CD4-positive, alpha-beta memory T cell (primary cell): Measurements from ENCODE around the gene KRT5. TPM values are rescaled to one million over a fixed set of nuclear protein-coding genes. Genes with fewer than 3 reads are reported as not detected.

Source experiments
- CTCF ChIA-PET: fragments of 350-600 bp; sonication (Branson Sonifier 250); formaldehyde crosslinking; loops from one replicate; lab custom pipeline; 2021; ENCODE audit warnings: inconsistent platforms; ENCODE audit not compliant: partially characterized antibody; lab: Charles Lee
- POLR2A ChIA-PET: fragments of 350-600 bp; sonication (Branson Sonifier 250); formaldehyde crosslinking; loops from one replicate; lab custom pipeline; 2021; ENCODE audit not compliant: partially characterized antibody; lab: Charles Lee
- DNase-seq, 5 donors: peaks; one replicate each; pipeline versions ENCODE4 v3.0.0 to v3.0.0-alpha.2; 2020 to 2022; ENCODE audit warnings: mixed read lengths in 1 of 5
- H3K27ac ChIP-seq: one replicate; pipeline ENCODE4 v1.7.0; 2013; ENCODE audit warnings: low read depth, low read length
- H3K27me3 ChIP-seq: 2 replicates; pipeline ENCODE4 v1.7.0; 2013; ENCODE audit warnings: mild to moderate bottlenecking, low read length, moderate library complexity; ENCODE audit not compliant: insufficient read depth
- H3K36me3 ChIP-seq: 2 replicates; pipeline ENCODE4 v1.7.0; 2013; ENCODE audit warnings: mild to moderate bottlenecking, low read length, moderate library complexity; ENCODE audit not compliant: insufficient read depth
- H3K4me1 ChIP-seq: 2 replicates; pipeline ENCODE4 v1.7.0; 2013; ENCODE audit warnings: mild to moderate bottlenecking, low read length, moderate library complexity; ENCODE audit not compliant: insufficient read depth
- H3K4me3 ChIP-seq, 2 donors: one replicate each; pipeline ENCODE4 v1.7.0; 2013; ENCODE audit warnings: low read length in 2 of 2, mild to moderate bottlenecking in 1 of 2
- H3K9me3 ChIP-seq, 2 donors: one replicate each; pipeline ENCODE4 v1.7.0; 2013; ENCODE audit warnings: low read length in 2 of 2, control low read depth in 1 of 2; ENCODE audit not compliant: control insufficient read depth in 1 of 2
- H3K27ac Mint-ChIP-seq, 7 donors: one replicate each; pipeline ENCODE4 v1.8.0; 2020 to 2021; ENCODE audit warnings: mixed read lengths in 7 of 7, mild to moderate bottlenecking in 6 of 7, inconsistent platforms in 3 of 7, moderate library complexity in 3 of 7
- H3K27me3 Mint-ChIP-seq, 2 donors: one replicate each; pipeline ENCODE4 v1.8.0; 2020 to 2021; ENCODE audit warnings: mixed read lengths in 2 of 2
- H3K36me3 Mint-ChIP-seq, 2 donors: one replicate each; pipeline ENCODE4 v1.8.0; 2020 to 2021; ENCODE audit warnings: mixed read lengths in 2 of 2, inconsistent platforms in 1 of 2, mild to moderate bottlenecking in 1 of 2
- H3K4me1 Mint-ChIP-seq, 4 donors: one replicate each; pipeline ENCODE4 v1.8.0; 2020 to 2021; ENCODE audit warnings: mixed read lengths in 4 of 4, mild to moderate bottlenecking in 1 of 4
- H3K4me3 Mint-ChIP-seq, 8 donors: one replicate each; pipeline ENCODE4 v1.8.0; 2020 to 2021; ENCODE audit warnings: mixed read lengths in 8 of 8, mild to moderate bottlenecking in 7 of 8, moderate library complexity in 6 of 8, inconsistent platforms in 3 of 8
- H3K9me3 Mint-ChIP-seq, 8 donors: one replicate each; pipeline ENCODE4 v1.8.0; 2020 to 2021; ENCODE audit warnings: mixed read lengths in 8 of 8, mild to moderate bottlenecking in 5 of 8, inconsistent platforms in 3 of 8, moderate library complexity in 1 of 8
- intact Hi-C: fragments of 100-400 bp; cut with micrococcal nuclease; formaldehyde crosslinking; loops from one replicate; pipeline ENCODE4 v1.15.1; 2023
- polyA plus RNA-seq, 2 donors: library from polyadenylated mRNA; unstranded; fragments of 300-500 nt; fragmentation: Illumina TruSeq; gene quantifications; one replicate each; pipeline ENCODE4 v1.2.3, GENCODE V29; 2021
- total RNA-seq, 2 experiments: library from RNA; stranded (reverse); gene quantifications; one replicate each; pipeline ENCODE4 v1.2.3, GENCODE V29; 2021

Gene KRT5
- total and polyA plus RNA-seq, 4 experiments from 2014 or later = not detected

DNA sequence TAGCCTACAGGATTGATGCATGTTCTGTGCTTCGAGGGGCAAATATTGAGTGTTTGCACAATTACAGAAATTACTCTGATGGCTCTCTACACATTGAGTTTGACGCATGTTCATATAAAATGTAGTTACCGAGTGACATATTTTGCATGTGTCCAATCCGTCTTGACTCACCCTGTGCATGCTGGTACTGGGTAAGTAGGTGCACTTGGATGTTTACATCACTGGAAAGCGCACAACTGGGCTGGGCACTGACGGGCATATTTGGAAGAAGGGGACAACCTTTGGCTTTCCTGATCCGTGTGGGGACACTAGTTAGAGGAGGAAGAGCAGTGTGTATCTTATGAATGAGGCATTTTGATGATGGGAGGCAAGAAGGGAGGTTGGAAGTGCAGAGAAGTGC is 22.2 kb downstream of the KRT5 start:
- Histone ChIP-seq H3K4me3 (no peak overlapping the region), H3K9me3 (no peaks in the 10 kb centered on the region), H3K27me3 (no peaks in the 10 kb centered on the region), H3K36me3 (no peaks in the 10 kb centered on the region), H3K27ac (no peak overlapping the region), H3K4me1 (no peaks in the 10 kb centered on the region)
- Mint-ChIP-seq H3K4me1 (no peaks in the 10 kb centered on the region), H3K4me3 (no peak overlapping the region), H3K9me3 (peaks cover 0 to 2% (median 0%) of the 10 kb centered on the region in 8 donors), H3K27me3 (peaks cover 16 to 27% of the 10 kb centered on the region in 2 donors), H3K27ac (no peak overlapping the region), H3K36me3 (no peaks in the 10 kb centered on the region)
- no peak for DNase-seq
- CTCF ChIA-PET = no interaction called here
- POLR2A ChIA-PET = no interaction called here
- intact Hi-C loops = no loop called here

DNA sequence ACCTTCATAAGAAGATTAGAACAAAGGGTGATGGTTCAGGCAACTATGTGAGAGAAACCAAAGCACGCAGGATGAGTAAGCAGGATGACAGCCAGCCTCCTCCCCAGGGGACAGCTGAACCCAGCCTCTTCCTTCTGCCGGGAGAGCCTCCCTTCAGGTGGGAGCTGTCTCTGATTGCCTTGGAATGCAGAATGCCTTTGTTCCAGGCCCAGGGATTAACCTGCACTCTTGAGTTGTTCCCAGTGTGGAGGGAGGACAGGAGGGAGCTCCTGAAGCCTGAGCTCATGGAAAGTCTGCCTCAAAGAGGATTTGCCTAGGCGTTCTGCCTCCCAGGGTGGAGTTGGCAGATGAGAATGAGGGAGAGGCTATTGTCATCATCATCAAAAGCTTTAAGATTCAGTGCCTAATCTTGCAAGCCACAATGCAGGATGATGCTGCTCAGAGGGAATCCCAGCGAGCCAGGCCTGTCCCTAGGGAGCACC is 23.6 kb downstream of the KRT5 start:
- H3K4me1 Mint-ChIP-seq = no peaks in the 10 kb centered on the region
- DNase-seq = no peak
- H3K4me3 ChIP-seq = no peak overlapping the region
- H3K9me3 Mint-ChIP-seq = peaks cover 0 to 2% (median 0%) of the 10 kb centered on the region in 8 donors
- H3K4me1 ChIP-seq = no peaks in the 10 kb centered on the region
- CTCF ChIA-PET = no interaction called here
- POLR2A ChIA-PET = no interaction called here
- no peaks in the 10 kb centered on the region for H3K36me3 Mint-ChIP-seq
- H3K27ac Mint-ChIP-seq = no peak overlapping the region
- peaks cover 19 to 32% of the 10 kb centered on the region in 2 donors for H3K27me3 Mint-ChIP-seq
- no peaks in the 10 kb centered on the region for H3K27me3 ChIP-seq
- intact Hi-C loops = no loop called here
- H3K4me3 Mint-ChIP-seq = no peak overlapping the region
- H3K9me3 ChIP-seq = no peaks in the 10 kb centered on the region
- no peaks in the 10 kb centered on the region for H3K36me3 ChIP-seq
- no peak overlapping the region for H3K27ac ChIP-seq

DNA sequence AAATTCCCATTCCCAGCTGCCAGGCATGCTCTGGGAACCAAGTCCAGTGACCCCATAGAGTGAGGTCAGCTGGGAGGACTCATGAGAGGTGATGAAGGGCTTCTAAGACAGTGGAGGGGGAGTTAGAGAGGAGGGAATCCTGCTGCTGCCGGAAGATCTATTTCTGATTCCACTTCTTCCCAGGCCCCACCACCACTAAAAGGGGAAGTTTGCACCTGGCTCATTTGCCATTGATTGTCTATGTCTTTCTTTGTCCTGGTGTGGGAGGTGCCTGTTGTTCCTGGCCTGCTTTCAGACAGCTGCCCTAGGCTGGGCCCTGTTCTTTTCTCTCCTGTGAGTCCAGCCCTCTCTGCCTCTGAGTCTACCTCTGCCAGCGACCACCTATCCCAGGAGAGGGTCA is 24.1 kb downstream of the KRT5 start:
- Mint-ChIP-seq H3K9me3 (peaks cover 0 to 2% (median 0%) of the 10 kb centered on the region in 8 donors), H3K36me3 (no peaks in the 10 kb centered on the region), H3K4me3 (no peak overlapping the region), H3K4me1 (no peaks in the 10 kb centered on the region), H3K27me3 (peaks cover 18 to 36% of the 10 kb centered on the region in 2 donors), H3K27ac (no peak overlapping the region)
- Histone ChIP-seq H3K27me3 (no peaks in the 10 kb centered on the region), H3K4me3 (no peak overlapping the region), H3K4me1 (no peaks in the 10 kb centered on the region), H3K9me3 (no peaks in the 10 kb centered on the region), H3K36me3 (no peaks in the 10 kb centered on the region), H3K27ac (no peak overlapping the region)
- ChIA-PET POLR2A (no interaction called here), CTCF (no interaction called here)
- intact Hi-C loops = no loop called here
- DNase-seq = no peak

DNA sequence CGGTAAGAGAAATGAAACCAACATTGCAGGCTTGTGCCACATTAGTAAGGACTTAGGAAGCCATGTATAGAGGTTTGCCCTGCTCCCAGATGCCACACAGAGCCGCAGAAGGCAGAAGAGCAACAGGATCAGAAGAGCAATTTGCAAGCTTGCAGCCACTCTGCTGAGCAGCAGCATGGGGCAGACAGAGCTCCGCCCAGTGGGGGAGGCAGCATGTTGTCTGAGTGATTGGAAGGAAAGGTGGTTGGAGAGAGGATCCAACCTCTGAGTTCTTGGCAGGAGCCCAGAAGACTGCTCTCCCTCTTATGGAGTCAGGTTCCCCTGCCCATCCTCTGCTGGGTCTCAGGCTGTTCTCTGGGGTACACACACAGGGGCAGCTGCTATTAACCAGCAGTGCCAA is 24.8 kb downstream of the KRT5 start:
- Histone ChIP-seq H3K27ac (no peak overlapping the region), H3K27me3 (no peaks in the 10 kb centered on the region), H3K4me1 (no peaks in the 10 kb centered on the region), H3K36me3 (no peaks in the 10 kb centered on the region), H3K9me3 (no peaks in the 10 kb centered on the region), H3K4me3 (no peak overlapping the region)
- H3K4me1 Mint-ChIP-seq = no peaks in the 10 kb centered on the region
- H3K27me3 Mint-ChIP-seq = peaks cover 21 to 39% of the 10 kb centered on the region in 2 donors
- no peaks in the 10 kb centered on the region for H3K9me3 Mint-ChIP-seq
- intact Hi-C loops = no loop called here
- no peak overlapping the region for H3K4me3 Mint-ChIP-seq
- POLR2A ChIA-PET = no interaction called here
- DNase-seq = no peak
- no peak overlapping the region for H3K27ac Mint-ChIP-seq
- CTCF ChIA-PET = no interaction called here
- H3K36me3 Mint-ChIP-seq = no peaks in the 10 kb centered on the region

DNA sequence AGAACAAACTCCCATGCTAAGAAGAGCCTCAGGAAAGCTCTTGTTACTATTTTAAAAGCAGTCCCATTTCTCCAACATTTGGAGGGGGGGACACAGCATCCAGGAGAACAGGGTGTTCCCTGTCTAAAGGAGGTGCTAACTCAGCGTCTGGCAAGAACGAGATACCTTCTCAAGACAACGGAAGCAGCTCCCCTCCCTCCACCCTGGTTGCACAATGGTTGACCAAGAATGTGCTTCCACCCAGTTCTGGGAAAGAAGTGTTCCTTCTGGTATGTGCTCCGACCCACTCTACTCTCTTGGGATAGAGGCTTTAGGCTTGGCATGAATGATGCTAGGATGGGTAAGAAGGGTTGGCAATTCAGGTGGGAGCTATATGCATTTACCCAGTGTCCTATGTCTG is 25.7 kb downstream of the KRT5 start:
- intact Hi-C loops = no loop called here
- Mint-ChIP-seq H3K27ac (no peak overlapping the region), H3K4me1 (no peaks in the 10 kb centered on the region), H3K36me3 (no peaks in the 10 kb centered on the region), H3K4me3 (no peak overlapping the region), H3K27me3 (peaks cover 21 to 39% of the 10 kb centered on the region in 2 donors), H3K9me3 (no peaks in the 10 kb centered on the region)
- ChIA-PET POLR2A (no interaction called here), CTCF (interaction anchor here (0.8 to 1.8 kb wide), 2 partner anchors 12 to 385 kb away, joined by 3 to 4 read pairs; no protein-coding TSS in a partner anchor)
- no peaks in the 10 kb centered on the region for H3K36me3 ChIP-seq
- H3K27ac ChIP-seq = no peak overlapping the region
- DNase-seq = no peak
- H3K4me1 ChIP-seq = no peaks in the 10 kb centered on the region
- H3K9me3 ChIP-seq = no peaks in the 10 kb centered on the region
- no peaks in the 10 kb centered on the region for H3K27me3 ChIP-seq
- H3K4me3 ChIP-seq = no peak overlapping the region

DNA sequence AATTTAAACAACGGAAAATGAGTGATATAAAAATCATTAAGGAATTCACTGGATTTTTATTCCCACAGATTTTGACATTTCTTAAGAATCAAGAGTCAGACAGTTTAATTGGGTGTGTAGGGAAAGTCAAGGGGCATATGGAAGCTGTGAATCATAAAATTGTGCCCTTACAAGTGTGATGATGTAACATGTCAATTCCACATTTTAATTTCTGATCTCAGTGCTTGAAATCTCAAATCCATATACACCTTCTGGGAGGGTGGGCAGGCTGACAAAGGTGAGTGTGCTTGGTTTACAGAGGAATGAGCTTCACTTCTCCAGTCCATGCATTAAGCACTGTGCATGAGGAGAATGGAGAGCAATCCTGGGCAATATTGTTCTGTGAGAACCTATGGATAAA is 26.1 kb downstream of the KRT5 start:
- DNase-seq = no peak
- no peaks in the 10 kb centered on the region for H3K9me3 ChIP-seq
- H3K27ac ChIP-seq = no peak overlapping the region
- no peaks in the 10 kb centered on the region for H3K36me3 ChIP-seq
- ChIA-PET POLR2A (no interaction called here), CTCF (interaction anchor here (0.6 to 1.8 kb wide), 3 partner anchors 12 to 385 kb away, joined by 3 to 5 read pairs (median 4); no protein-coding TSS in a partner anchor)
- Mint-ChIP-seq H3K4me1 (no peaks in the 10 kb centered on the region), H3K4me3 (no peak overlapping the region), H3K36me3 (no peaks in the 10 kb centered on the region), H3K9me3 (no peaks in the 10 kb centered on the region), H3K27ac (no peak overlapping the region), H3K27me3 (peaks cover 21 to 39% of the 10 kb centered on the region in 2 donors)
- no peaks in the 10 kb centered on the region for H3K4me1 ChIP-seq
- intact Hi-C loops = no loop called here
- no peaks in the 10 kb centered on the region for H3K27me3 ChIP-seq
- no peak overlapping the region for H3K4me3 ChIP-seq

DNA sequence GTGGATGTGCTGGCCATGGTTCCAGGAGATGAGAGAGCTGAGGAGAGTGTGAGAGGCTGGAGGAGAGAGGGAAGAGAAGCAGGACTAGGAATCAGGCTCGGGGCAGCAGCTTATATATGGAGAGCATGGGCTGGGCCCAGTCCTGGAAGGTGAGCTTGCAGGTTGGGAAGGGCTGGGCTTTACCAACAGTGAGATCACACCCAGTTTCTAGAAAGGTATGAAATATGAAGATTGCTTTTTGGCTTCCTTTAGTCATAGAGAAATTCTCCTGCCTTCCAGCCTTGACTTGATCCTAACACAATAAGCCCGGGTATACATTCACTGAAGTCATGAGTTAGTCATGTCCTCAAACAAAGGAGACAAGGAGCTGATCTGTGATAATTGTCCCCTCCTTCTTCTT is 27.0 kb downstream of the KRT5 start, which contains the start of gene KRT6A:
TSS of gene KRT6A (minus strand) at position 86 of the 400 bp plus-strand sequence. CDS start at position 17, 69 bp downstream.
- no peaks in the 10 kb centered on the region for H3K4me1 ChIP-seq
- H3K9me3 ChIP-seq = no peaks in the 10 kb centered on the region
- POLR2A ChIA-PET = no interaction called here
- Mint-ChIP-seq H3K27ac (no peak within 1 kb of the TSS), H3K4me3 (no peak within 1 kb of the TSS), H3K27me3 (peaks cover 19 to 41% of the 10 kb centered on the region in 2 donors), H3K36me3 (no peaks in the 10 kb centered on the region), H3K4me1 (no peaks in the 10 kb centered on the region), H3K9me3 (peaks cover 0 to 2% (median 0%) of the 10 kb centered on the region in 8 donors)
- no peaks in the 10 kb centered on the region for H3K27me3 ChIP-seq
- CTCF ChIA-PET = interaction anchor here (1.8 kb wide), 1 partner anchor 13 kb away, joined by 4 read pairs; no protein-coding TSS in a partner anchor
- H3K27ac ChIP-seq = no peak within 1 kb of the TSS
- intact Hi-C loops = no loop called here
- H3K36me3 ChIP-seq = no peaks in the 10 kb centered on the region
- no peak within 1 kb of the TSS for H3K4me3 ChIP-seq
- no peak for DNase-seq
